GM23338 (cell line): ENCODE results near the gene USP31. TPM values are rescaled to one million over a fixed set of nuclear protein-coding genes. Genes with fewer than 3 reads are reported as not detected.

ENCODE experiments used
- ATAC-seq: fragments of 200-7000 bp; cut with Tn5 transposase; 3 replicates; pipeline ENCODE4 v1.9.1; 2020
- DNase-seq: peaks from one replicate; pipeline ENCODE4 v3.0.0-alpha.2; 2015; ENCODE audit warnings: low spot score
- H2AFZ ChIP-seq: fragments of 200-600 bp; sonication (generic); 2 replicates; pipeline ENCODE4 v1.8.0; 2016; ENCODE audit warnings: antibody characterized with exemption, mild to moderate bottlenecking, moderate library complexity
- H3F3A ChIP-seq: fragments of 200-600 bp; sonication (generic); replicated peaks from 2 replicates; pipeline ENCODE4 v1.8.0; 2017; ENCODE audit warnings: antibody characterized with exemption, mixed run types, low read depth
- H3K27ac ChIP-seq: fragments of 200-600 bp; sonication (generic); 2 replicates; pipeline ENCODE4 v1.6.1; 2016; ENCODE audit warnings: low read depth
- H3K27me3 ChIP-seq: fragments of 200-600 bp; sonication (generic); 2 replicates; pipeline ENCODE4 v1.8.0; 2016; ENCODE audit warnings: mild to moderate bottlenecking, mixed run types, moderate library complexity; ENCODE audit not compliant: insufficient read depth
- H3K36me3 ChIP-seq: fragments of 200-600 bp; sonication (generic); 2 replicates; pipeline ENCODE4 v1.8.0; 2016; ENCODE audit warnings: mild to moderate bottlenecking; ENCODE audit not compliant: insufficient read depth
- H3K4me1 ChIP-seq: fragments of 200-600 bp; sonication (generic); 2 replicates; pipeline ENCODE4 v1.8.0; 2016; ENCODE audit warnings: mild to moderate bottlenecking, moderate library complexity; ENCODE audit not compliant: insufficient read depth
- H3K4me2 ChIP-seq: fragments of 200-600 bp; sonication (generic); 2 replicates; pipeline ENCODE4 v1.7.1; 2017; ENCODE audit warnings: mixed run types
- H3K4me3 ChIP-seq: fragments of 200-600 bp; sonication (generic); 2 replicates; pipeline ENCODE4 v1.6.1; 2016; ENCODE audit warnings: mixed run types
- H3K79me2 ChIP-seq: fragments of 200-600 bp; sonication (generic); replicated peaks from 2 replicates; pipeline ENCODE4 v1.8.0; 2017; ENCODE audit warnings: mild to moderate bottlenecking; ENCODE audit not compliant: insufficient read depth
- H3K9me2 ChIP-seq: fragments of 200-600 bp; sonication (generic); 2 replicates; pipeline ENCODE4 v1.8.0; 2017; ENCODE audit not compliant: insufficient read depth
- H4K20me1 ChIP-seq: fragments of 200-600 bp; sonication (generic); replicated peaks from 2 replicates; pipeline ENCODE4 v1.8.0; 2017; ENCODE audit warnings: mild to moderate bottlenecking; ENCODE audit not compliant: insufficient read depth
- H3K27ac Mint-ChIP-seq: 2 replicates; pipeline ENCODE4 v1.8.0; 2020; ENCODE audit warnings: inconsistent platforms, mild to moderate bottlenecking, moderate library complexity, mixed read lengths
- H3K27me3 Mint-ChIP-seq: 3 replicates; pipeline ENCODE4 v1.8.0; 2022; ENCODE audit warnings: low read depth, mild to moderate bottlenecking, moderate library complexity, mixed read lengths, inconsistent platforms; ENCODE audit not compliant: insufficient read depth, poor library complexity
- H3K36me3 Mint-ChIP-seq: 3 replicates; pipeline ENCODE4 v1.8.0; 2021; ENCODE audit warnings: low read depth, mild to moderate bottlenecking, inconsistent platforms, moderate library complexity, mixed read lengths
- H3K4me1 Mint-ChIP-seq: 3 replicates; pipeline ENCODE4 v1.8.0; 2020; ENCODE audit warnings: mild to moderate bottlenecking, inconsistent platforms, mixed read lengths
- H3K4me3 Mint-ChIP-seq: 3 replicates; pipeline ENCODE4 v1.8.0; 2021; ENCODE audit warnings: moderate library complexity, mild to moderate bottlenecking, inconsistent platforms, mixed read lengths
- H3K9me3 Mint-ChIP-seq: 3 replicates; pipeline ENCODE4 v1.8.0; 2020; ENCODE audit warnings: moderate library complexity, mild to moderate bottlenecking, inconsistent platforms, mixed read lengths
- CTCF ChIP-seq, 2 experiments: fragments of 200-600 bp in 1 of 2; sonication (generic) in 1 of 2; conservative IDR thresholded peaks; 2 replicates each; pipeline versions ENCODE4 v1.5.1 to v1.6.1; 2016 to 2017; ENCODE audit warnings: antibody characterized with exemption in 2 of 2, low read depth in 2 of 2, mild to moderate bottlenecking in 2 of 2, moderate library complexity in 1 of 2
- ETS1 ChIP-seq: IDR thresholded peaks from 2 replicates; pipeline ENCODE4 v1.6.1; 2016; ENCODE audit warnings: antibody characterized with exemption
- EZH2 ChIP-seq: fragments of 200-600 bp; sonication (generic); IDR thresholded peaks from one replicate; pipeline ENCODE4 v1.8.0; 2017; ENCODE audit warnings: antibody characterized with exemption, mild to moderate bottlenecking, low read depth; ENCODE audit not compliant: unreplicated experiment
- EZH2phosphoT487 ChIP-seq: fragments of 200-600 bp; sonication (generic); IDR thresholded peaks from one replicate; pipeline ENCODE4 v1.8.1; 2018; ENCODE audit warnings: antibody characterized with exemption; ENCODE audit not compliant: unreplicated experiment
- JUNB ChIP-seq: IDR thresholded peaks from one replicate; pipeline ENCODE4 v1.6.1; 2016; ENCODE audit warnings: antibody characterized with exemption; ENCODE audit not compliant: unreplicated experiment
- NANOG ChIP-seq: IDR thresholded peaks from 2 replicates; pipeline ENCODE4 v1.6.1; 2016; ENCODE audit warnings: antibody characterized with exemption, borderline replicate concordance
- POLR2AphosphoS5 ChIP-seq: IDR thresholded peaks from 2 replicates; pipeline ENCODE4 v1.6.1; 2016; ENCODE audit warnings: antibody characterized with exemption, low read depth
- polyA plus RNA-seq: library from polyadenylated mRNA; unstranded; fragments of >200 nt; fragmentation: Nextera tagmentation; extraction: Ambion mirVana; gene quantifications from 2 replicates; pipeline ENCODE4 v1.2.1, GENCODE V29; 2016
- total RNA-seq: library from RNA; depleted of rRNA; stranded (reverse); fragments of >200 nt; shearing (Covaris generic); gene quantifications from 2 replicates; pipeline ENCODE4 v1.2.3, GENCODE V29; 2014
- TF ChIP-seq, protein P1 (sequence below): fragments of 250-450 bp; sonication (Bioruptor Pico); IDR thresholded peaks from 2 replicates; pipeline ENCODE4 v1.5.0; 2020; ENCODE audit warnings: mild to moderate bottlenecking, moderate library complexity

USP31 gene
- total and polyA plus RNA-seq, 2 experiments from 2014 or later, result 4.3 to 17.9 TPM

DNA sequence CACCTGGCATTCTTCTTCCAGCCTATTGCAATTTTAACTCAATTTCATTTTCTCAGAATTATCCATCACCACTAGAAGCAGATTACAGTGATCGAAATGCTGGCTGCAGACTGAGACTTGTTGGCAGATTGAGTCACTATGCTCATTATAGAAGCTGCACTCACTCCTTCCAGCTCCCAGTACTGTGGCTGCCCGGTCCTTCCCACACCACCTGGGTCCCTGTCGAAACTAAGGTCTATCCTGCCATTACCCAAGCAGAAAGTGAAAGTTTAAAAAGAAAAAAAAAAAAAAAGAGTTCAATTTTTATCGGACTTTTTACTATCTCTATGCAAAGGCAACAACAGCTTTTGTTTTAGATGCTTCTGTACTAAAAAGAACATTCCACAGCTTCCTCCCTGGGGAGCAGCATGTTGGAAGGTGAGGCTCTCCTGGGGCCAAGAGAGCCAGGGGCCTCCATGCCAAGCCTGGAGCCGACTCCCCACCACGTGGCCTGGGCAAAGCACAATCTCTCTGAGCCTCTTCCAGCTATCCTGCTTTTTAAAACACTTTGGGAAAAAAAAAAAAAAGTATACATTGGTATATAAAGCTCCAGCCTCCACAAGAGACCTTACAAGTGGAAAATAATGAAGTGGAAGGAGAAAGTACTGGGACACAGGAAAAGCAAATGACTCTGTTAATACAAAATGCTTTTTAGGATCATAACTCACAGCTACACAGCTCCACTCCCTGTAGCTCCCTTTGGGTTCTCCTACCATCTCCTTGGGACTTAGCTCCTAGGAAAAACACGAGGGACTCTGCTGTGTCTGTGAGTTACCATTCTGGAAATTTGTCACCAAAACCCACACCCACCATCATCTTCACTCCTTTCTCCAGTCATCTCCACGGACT lies 77.8 kb downstream of the USP31 start:
- DNase-seq (no peak), ATAC-seq (no peak)
- Histone ChIP-seq H3K79me2 (no peaks in the 10 kb centered on the region), H3K36me3 (peaks cover 7% of the 10 kb centered on the region; the same call in 1 of the 2 replicates), H3K27me3 (no peaks in the 10 kb centered on the region), H3K27ac (no peak overlapping the region), H3K4me3 (no peak overlapping the region), H3K4me1 (no peaks in the 10 kb centered on the region), H3F3A (no peaks in the 10 kb centered on the region), H2AFZ (no peak overlapping the region), H3K9me2 (no peaks in the 10 kb centered on the region), H3K4me2 (no peak overlapping the region), H4K20me1 (no peaks in the 10 kb centered on the region; the same call in none of the 2 replicates)
- no peak overlapping the region for H3K4me3 Mint-ChIP-seq
- H3K4me1 Mint-ChIP-seq, result no peaks in the 10 kb centered on the region
- TF ChIP-seq EZH2 (no peak), NANOG (no peak), JUNB (no peak), ETS1 (no peak), CTCF (conservative IDR thresholded peaks at IDR 0.05; ENCODE audit: low read depth in 2 of 2) (no peak), POLR2AphosphoS5 (no peak), EZH2phosphoT487 (no peak)
- TF ChIP-seq, protein P1, sequence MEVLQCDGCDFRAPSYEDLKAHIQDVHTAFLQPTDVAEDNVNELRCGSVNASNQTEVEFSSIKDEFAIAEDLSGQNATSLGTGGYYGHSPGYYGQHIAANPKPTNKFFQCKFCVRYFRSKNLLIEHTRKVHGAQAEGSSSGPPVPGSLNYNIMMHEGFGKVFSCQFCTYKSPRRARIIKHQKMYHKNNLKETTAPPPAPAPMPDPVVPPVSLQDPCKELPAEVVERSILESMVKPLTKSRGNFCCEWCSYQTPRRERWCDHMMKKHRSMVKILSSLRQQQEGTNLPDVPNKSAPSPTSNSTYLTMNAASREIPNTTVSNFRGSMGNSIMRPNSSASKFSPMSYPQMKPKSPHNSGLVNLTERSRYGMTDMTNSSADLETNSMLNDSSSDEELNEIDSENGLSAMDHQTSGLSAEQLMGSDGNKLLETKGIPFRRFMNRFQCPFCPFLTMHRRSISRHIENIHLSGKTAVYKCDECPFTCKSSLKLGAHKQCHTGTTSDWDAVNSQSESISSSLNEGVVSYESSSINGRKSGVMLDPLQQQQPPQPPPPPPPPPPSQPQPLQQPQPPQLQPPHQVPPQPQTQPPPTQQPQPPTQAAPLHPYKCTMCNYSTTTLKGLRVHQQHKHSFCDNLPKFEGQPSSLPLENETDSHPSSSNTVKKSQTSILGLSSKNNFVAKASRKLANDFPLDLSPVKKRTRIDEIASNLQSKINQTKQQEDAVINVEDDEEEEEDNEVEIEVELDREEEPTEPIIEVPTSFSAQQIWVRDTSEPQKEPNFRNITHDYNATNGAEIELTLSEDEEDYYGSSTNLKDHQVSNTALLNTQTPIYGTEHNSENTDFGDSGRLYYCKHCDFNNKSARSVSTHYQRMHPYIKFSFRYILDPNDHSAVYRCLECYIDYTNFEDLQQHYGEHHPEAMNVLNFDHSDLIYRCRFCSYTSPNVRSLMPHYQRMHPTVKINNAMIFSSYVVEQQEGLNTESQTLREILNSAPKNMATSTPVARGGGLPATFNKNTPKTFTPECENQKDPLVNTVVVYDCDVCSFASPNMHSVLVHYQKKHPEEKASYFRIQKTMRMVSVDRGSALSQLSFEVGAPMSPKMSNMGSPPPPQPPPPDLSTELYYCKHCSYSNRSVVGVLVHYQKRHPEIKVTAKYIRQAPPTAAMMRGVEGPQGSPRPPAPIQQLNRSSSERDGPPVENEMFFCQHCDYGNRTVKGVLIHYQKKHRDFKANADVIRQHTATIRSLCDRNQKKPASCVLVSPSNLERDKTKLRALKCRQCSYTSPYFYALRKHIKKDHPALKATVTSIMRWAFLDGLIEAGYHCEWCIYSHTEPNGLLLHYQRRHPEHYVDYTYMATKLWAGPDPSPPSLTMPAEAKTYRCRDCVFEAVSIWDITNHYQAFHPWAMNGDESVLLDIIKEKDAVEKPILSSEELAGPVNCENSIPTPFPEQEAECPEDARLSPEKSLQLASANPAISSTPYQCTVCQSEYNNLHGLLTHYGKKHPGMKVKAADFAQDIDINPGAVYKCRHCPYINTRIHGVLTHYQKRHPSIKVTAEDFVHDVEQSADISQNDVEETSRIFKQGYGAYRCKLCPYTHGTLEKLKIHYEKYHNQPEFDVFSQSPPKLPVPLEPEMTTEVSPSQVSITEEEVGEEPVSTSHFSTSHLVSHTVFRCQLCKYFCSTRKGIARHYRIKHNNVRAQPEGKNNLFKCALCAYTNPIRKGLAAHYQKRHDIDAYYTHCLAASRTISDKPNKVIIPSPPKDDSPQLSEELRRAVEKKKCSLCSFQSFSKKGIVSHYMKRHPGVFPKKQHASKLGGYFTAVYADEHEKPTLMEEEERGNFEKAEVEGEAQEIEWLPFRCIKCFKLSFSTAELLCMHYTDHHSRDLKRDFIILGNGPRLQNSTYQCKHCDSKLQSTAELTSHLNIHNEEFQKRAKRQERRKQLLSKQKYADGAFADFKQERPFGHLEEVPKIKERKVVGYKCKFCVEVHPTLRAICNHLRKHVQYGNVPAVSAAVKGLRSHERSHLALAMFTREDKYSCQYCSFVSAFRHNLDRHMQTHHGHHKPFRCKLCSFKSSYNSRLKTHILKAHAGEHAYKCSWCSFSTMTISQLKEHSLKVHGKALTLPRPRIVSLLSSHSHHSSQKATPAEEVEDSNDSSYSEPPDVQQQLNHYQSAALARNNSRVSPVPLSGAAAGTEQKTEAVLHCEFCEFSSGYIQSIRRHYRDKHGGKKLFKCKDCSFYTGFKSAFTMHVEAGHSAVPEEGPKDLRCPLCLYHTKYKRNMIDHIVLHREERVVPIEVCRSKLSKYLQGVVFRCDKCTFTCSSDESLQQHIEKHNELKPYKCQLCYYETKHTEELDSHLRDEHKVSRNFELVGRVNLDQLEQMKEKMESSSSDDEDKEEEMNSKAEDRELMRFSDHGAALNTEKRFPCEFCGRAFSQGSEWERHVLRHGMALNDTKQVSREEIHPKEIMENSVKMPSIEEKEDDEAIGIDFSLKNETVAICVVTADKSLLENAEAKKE, result no peak
- H3K27ac Mint-ChIP-seq, result no peak overlapping the region
- no peaks in the 10 kb centered on the region for H3K9me3 Mint-ChIP-seq
- peaks cover 53% of the 10 kb centered on the region for H3K36me3 Mint-ChIP-seq
- peaks cover 3% of the 10 kb centered on the region for H3K27me3 Mint-ChIP-seq
